ENCODE measurements around the gene PDXP.

DNA sequence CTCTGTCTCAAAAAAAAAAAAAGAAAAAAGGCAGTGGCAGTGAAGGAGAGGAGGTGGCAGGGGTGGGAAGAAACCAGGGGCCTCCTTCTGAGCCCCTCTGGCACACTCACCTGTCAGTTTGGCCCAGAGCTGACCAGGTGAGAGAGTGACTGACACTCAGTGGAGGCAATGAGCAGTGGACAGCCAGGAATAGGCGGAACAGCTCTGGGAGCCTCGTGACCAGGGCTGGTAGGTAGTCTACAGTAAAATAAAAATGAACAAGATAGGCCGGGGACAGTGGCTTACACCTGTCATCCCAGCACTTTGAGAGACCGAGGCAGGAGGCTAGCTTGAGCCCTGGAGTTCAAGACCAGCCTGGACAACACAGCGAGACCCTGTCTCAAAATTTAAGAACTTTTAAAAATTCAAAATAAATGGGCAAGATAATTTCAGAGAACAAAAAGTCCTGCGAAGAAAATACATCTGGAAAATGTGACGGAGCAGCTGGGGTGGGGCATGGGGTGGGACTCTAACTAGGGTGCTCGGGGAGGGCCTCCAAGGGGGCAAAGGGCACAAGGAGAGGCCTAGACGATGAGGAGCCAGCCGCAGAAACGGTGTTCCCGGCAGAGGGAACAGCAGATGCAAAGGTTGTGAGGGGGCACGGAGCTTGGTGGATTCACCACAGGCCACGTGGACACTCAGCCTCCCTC, 3.8 kb upstream of the PDXP start:
- TF ChIP-seq, protein P1, sequence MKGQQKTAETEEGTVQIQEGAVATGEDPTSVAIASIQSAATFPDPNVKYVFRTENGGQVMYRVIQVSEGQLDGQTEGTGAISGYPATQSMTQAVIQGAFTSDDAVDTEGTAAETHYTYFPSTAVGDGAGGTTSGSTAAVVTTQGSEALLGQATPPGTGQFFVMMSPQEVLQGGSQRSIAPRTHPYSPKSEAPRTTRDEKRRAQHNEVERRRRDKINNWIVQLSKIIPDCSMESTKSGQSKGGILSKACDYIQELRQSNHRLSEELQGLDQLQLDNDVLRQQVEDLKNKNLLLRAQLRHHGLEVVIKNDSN (CRISPR knock-in tag; IDR thresholded peaks at IDR 0.05), result no peak
- TF ChIP-seq JUNB (CRISPR knock-in tag; conservative IDR thresholded peaks at IDR 0.05) (no peak), ZNF184 (CRISPR knock-in tag; IDR thresholded peaks at IDR 0.05) (no peak), POLR2B (IDR thresholded peaks at IDR 0.05; ENCODE audit: low read depth, partially characterized antibody) (no peak)
- TF ChIP-seq, protein P2, sequence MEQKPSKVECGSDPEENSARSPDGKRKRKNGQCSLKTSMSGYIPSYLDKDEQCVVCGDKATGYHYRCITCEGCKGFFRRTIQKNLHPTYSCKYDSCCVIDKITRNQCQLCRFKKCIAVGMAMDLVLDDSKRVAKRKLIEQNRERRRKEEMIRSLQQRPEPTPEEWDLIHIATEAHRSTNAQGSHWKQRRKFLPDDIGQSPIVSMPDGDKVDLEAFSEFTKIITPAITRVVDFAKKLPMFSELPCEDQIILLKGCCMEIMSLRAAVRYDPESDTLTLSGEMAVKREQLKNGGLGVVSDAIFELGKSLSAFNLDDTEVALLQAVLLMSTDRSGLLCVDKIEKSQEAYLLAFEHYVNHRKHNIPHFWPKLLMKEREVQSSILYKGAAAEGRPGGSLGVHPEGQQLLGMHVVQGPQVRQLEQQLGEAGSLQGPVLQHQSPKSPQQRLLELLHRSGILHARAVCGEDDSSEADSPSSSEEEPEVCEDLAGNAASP (IDR thresholded peaks at IDR 0.05), result no peak
